OCI-LY7 (cell line): Measurements from ENCODE around the gene NOX3.

ENCODE experiments used
- CTCF ChIP-seq: fragments of 200-600 bp; sonication (generic); conservative IDR thresholded peaks from 2 replicates; pipeline ENCODE4 v1.5.1; 2014; ENCODE audit warnings: mild to moderate bottlenecking, antibody characterized with exemption, low read length, moderate library complexity, mixed read lengths
- EZH2phosphoT487 ChIP-seq: fragments of 200-600 bp; sonication (generic); IDR thresholded peaks from 2 replicates; pipeline ENCODE4 v1.6.1; 2018; ENCODE audit warnings: low read depth, borderline replicate concordance, mild to moderate bottlenecking, mixed run types, antibody characterized with exemption, low read length, moderate library complexity, mixed read lengths

GRCh38 chr6:155420492-155420891 is 35.1 kb downstream of the NOX3 start:
- TF ChIP-seq EZH2phosphoT487 (no peak), CTCF (no peak)
